Esophagus muscularis mucosa (tissue), 4 donors: ENCODE measurements around the gene EMILIN3. TPM values are rescaled to one million over a fixed set of nuclear protein-coding genes. Genes with fewer than 3 reads are reported as not detected.

Experiments
- DNase-seq: peaks from one replicate; pipeline ENCODE4 v3.0.0-alpha.2; 2017; ENCODE audit errors: extremely low spot score
- H3K27ac ChIP-seq, 4 donors: fragments of 200-600 bp; sonication (generic); replicated peaks in 1 of 4; 1 replicate in 3 of 4; 2 replicates in 1 of 4; pipeline ENCODE4 v1.5.1; 2016 to 2019; ENCODE audit warnings: mild to moderate bottlenecking in 1 of 4
- H3K27me3 ChIP-seq, 4 donors: fragments of 200-600 bp; sonication (generic); one replicate each; pipeline versions ENCODE4 v1.5.1 to v1.6.0; 2016 to 2019
- H3K36me3 ChIP-seq, 4 donors: fragments of 200-600 bp; sonication (generic); one replicate each; pipeline ENCODE4 v1.5.1; 2016 to 2019
- H3K4me1 ChIP-seq, 4 donors: fragments of 200-600 bp; sonication (generic); one replicate each; pipeline ENCODE4 v1.5.1; 2016 to 2019
- H3K4me3 ChIP-seq, 4 donors: fragments of 200-600 bp; sonication (generic); 1 replicate in 2 of 4; 2 replicates in 2 of 4; pipeline ENCODE4 v1.5.1; 2016 to 2019; ENCODE audit warnings: mild to moderate bottlenecking in 4 of 4, moderate library complexity in 1 of 4
- H3K9me3 ChIP-seq, 4 donors: fragments of 200-600 bp; sonication (generic); 1 replicate in 3 of 4; 2 replicates in 1 of 4; pipeline ENCODE4 v1.5.1; 2016 to 2019
- CTCF ChIP-seq, 3 experiments: fragments of 200-600 bp in 2 of 3; fragments of 450-650 bp in 1 of 3; sonication (generic) in 2 of 3; IDR thresholded peaks; one replicate each; pipeline ENCODE4 v1.5.1; 2017 to 2019; ENCODE audit warnings: antibody characterized with exemption in 3 of 3, mild to moderate bottlenecking in 2 of 3, moderate library complexity in 1 of 3
- EP300 ChIP-seq: sonication (generic); formaldehyde crosslinking; IDR thresholded peaks from one replicate; pipeline ENCODE4 v1.6.1; 2017; ENCODE audit warnings: antibody characterized with exemption
- POLR2A ChIP-seq: fragments of 450-650 bp; IDR thresholded peaks from one replicate; pipeline ENCODE4 v1.6.1; 2017; ENCODE audit warnings: antibody characterized with exemption, moderate library complexity, mild to moderate bottlenecking, low read depth
- POLR2AphosphoS5 ChIP-seq, 2 donors: sonication (generic); formaldehyde crosslinking; IDR thresholded peaks; one replicate each; pipeline ENCODE4 v1.6.1; 2017; ENCODE audit warnings: antibody characterized with exemption in 2 of 2
- WGBS: methylation state at CpG from one replicate; pipeline ENCODE4 v1.1.5; 2018; 5-methylcytosine and 5-hydroxymethylcytosine counted together
- intact Hi-C: fragments of 100-400 bp; cut with DNase I; formaldehyde crosslinking; loops from one replicate; pipeline ENCODE4 v1.15.1; 2023
- total RNA-seq, 4 donors: library from RNA; depleted of rRNA; stranded (reverse); fragments of >200 nt; gene quantifications; one replicate each; pipeline versions ENCODE4 v1.1.0 to v1.2.1, GENCODE V29; 2016

Gene EMILIN3
- total RNA-seq, 4 donors from 2014 or later: 0.83 to 5.6 (median 4.5) TPM

- WGBS: no CpG with 5 or more reads among the region's 4 CpGs
- intact Hi-C loops: no loop called here
- H3K36me3 ChIP-seq: peaks cover 6 to 83% (median 55%) of the 10 kb centered on the region in 4 donors
Observed at GRCh38 chr20:41352106-41352505, 14.5 kb downstream of the EMILIN3 start.

GRCh38 chr20:41350408-41350962 lies 16.1 kb downstream of the EMILIN3 start:
- H3K27me3 ChIP-seq: no peaks in the 10 kb centered on the region
- TF ChIP-seq CTCF (IDR thresholded peaks at IDR 0.05) (no peak), POLR2AphosphoS5 (IDR thresholded peaks at IDR 0.05) (no peak), POLR2A (no peak), EP300 (no peak)
- intact Hi-C loops: no loop called here
- no peak overlapping the region for H3K27ac ChIP-seq
- H3K4me1 ChIP-seq: no peaks in the 10 kb centered on the region
- H3K4me3 ChIP-seq: no peak overlapping the region
- no peaks in the 10 kb centered on the region for H3K9me3 ChIP-seq
- no peak for DNase-seq
- 82% methylated on average over 7 of the region's 7 CpGs for WGBS
- peaks cover 3 to 84% (median 48%) of the 10 kb centered on the region in 4 donors for H3K36me3 ChIP-seq

More at GRCh38 chr20:41352106-41352505, 14.5 kb downstream of the EMILIN3 start:
- Histone ChIP-seq H3K27me3 (no peaks in the 10 kb centered on the region), H3K4me3 (no peak overlapping the region), H3K9me3 (no peaks in the 10 kb centered on the region), H3K27ac (no peak overlapping the region), H3K4me1 (no peaks in the 10 kb centered on the region)
- no peak for TF ChIP-seq POLR2AphosphoS5 (IDR thresholded peaks at IDR 0.05)
- no peak for TF ChIP-seq EP300
- no peak for TF ChIP-seq POLR2A
- TF ChIP-seq CTCF (IDR thresholded peaks at IDR 0.05): no peak
- DNase-seq: no peak

GRCh38 chr20:41349943-41350342 lies 16.7 kb downstream of the EMILIN3 start:
- Histone ChIP-seq H3K9me3 (no peaks in the 10 kb centered on the region), H3K4me3 (no peak overlapping the region), H3K27me3 (no peaks in the 10 kb centered on the region), H3K4me1 (no peaks in the 10 kb centered on the region), H3K27ac (no peak overlapping the region), H3K36me3 (peaks cover 3 to 82% (median 49%) of the 10 kb centered on the region in 4 donors)
- WGBS: 100% methylated on average over 2 of the region's 7 CpGs
- no peak for TF ChIP-seq CTCF (IDR thresholded peaks at IDR 0.05)
- no peak for TF ChIP-seq EP300
- TF ChIP-seq POLR2A: no peak
- no peak for TF ChIP-seq POLR2AphosphoS5 (IDR thresholded peaks at IDR 0.05)
- DNase-seq: no peak
- intact Hi-C loops: loop anchor here (10.0 kb wide), 1 partner anchor 385 kb away; no protein-coding TSS in a partner anchor

GRCh38 chr20:41349266-41349665 lies 17.4 kb downstream of the EMILIN3 start:
- 83% methylated on average over 2 of the region's 2 CpGs for WGBS
- TF ChIP-seq POLR2AphosphoS5 (IDR thresholded peaks at IDR 0.05) (no peak), POLR2A (no peak), EP300 (no peak), CTCF (IDR thresholded peaks at IDR 0.05) (no peak)
- H3K36me3 ChIP-seq: peaks cover 3 to 78% (median 47%) of the 10 kb centered on the region in 4 donors

More at GRCh38 chr20:41349266-41349665, 17.4 kb downstream of the EMILIN3 start:
- no peak for DNase-seq
- Histone ChIP-seq H3K27me3 (no peaks in the 10 kb centered on the region), H3K4me3 (no peak overlapping the region), H3K9me3 (no peaks in the 10 kb centered on the region), H3K27ac (no peak overlapping the region), H3K4me1 (no peaks in the 10 kb centered on the region)
- intact Hi-C loops: loop anchor here (10.0 kb wide), 1 partner anchor 384 kb away; no protein-coding TSS in a partner anchor
